T-cell (primary cell): ENCODE results near the gene CCDC136. TPM values are rescaled to one million over a fixed set of nuclear protein-coding genes. Genes with fewer than 3 reads are reported as not detected.

ENCODE experiments used
- ATAC-seq, 4 experiments: fragments of 200-7000 bp in 3 of 4; fragments of 150-1000 bp in 1 of 4; cut with Tn5 transposase; replicated peaks in 1 of 4; 1 replicate in 3 of 4; 2 replicates in 1 of 4; pipeline ENCODE4 v1.10.0; 2021; ENCODE audit warnings: moderate library complexity in 3 of 4, mild to moderate bottlenecking in 2 of 4, moderate number of reproducible peaks in 1 of 4
- CTCF ChIA-PET, 2 donors: fragments of 300-600 bp; sonication (Branson Sonifier 250); formaldehyde crosslinking; loops; one replicate each; lab custom pipeline; 2022; ENCODE audit warnings: antibody characterized with exemption in 2 of 2; lab: Charles Lee
- POLR2A ChIA-PET, 2 donors: fragments of 300-600 bp; sonication (Branson Sonifier 250); formaldehyde crosslinking; loops; one replicate each; lab custom pipeline; 2022; ENCODE audit warnings: antibody characterized with exemption in 2 of 2; lab: Charles Lee
- DNase-seq, 35 experiments: peaks; one replicate each; pipeline versions ENCODE4 v3.0.0 to v3.0.0-alpha.2; 2013 to 2023
- H3K27ac ChIP-seq: one replicate; pipeline ENCODE4 v1.5.1; 2013; ENCODE audit warnings: low read length
- H3K27me3 ChIP-seq, 2 experiments: replicated peaks in 1 of 2; 1 replicate in 1 of 2; 2 replicates in 1 of 2; pipeline versions ENCODE4 v1.6.1 to v1.7.0; 2013; ENCODE audit warnings: low read length in 1 of 2, mixed read lengths in 1 of 2; ENCODE audit not compliant: control insufficient read depth in 2 of 2, insufficient read depth in 2 of 2; ENCODE audit errors: extremely low read depth in 1 of 2
- H3K36me3 ChIP-seq, 2 donors: 1 replicate in 1 of 2; 2 replicates in 1 of 2; pipeline versions ENCODE4 v1.6.1 to v1.7.0; 2013; ENCODE audit warnings: low read length in 1 of 2; ENCODE audit not compliant: control insufficient read depth in 2 of 2, insufficient read depth in 1 of 2; ENCODE audit errors: extremely low read depth in 1 of 2
- H3K4me1 ChIP-seq, 2 experiments: 1 replicate in 1 of 2; 2 replicates in 1 of 2; pipeline versions ENCODE4 v1.6.1 to v1.7.0; 2013; ENCODE audit warnings: low read length in 2 of 2, mixed read lengths in 1 of 2; ENCODE audit not compliant: insufficient read depth in 2 of 2, control insufficient read depth in 1 of 2; ENCODE audit errors: extremely low read depth in 1 of 2
- H3K4me3 ChIP-seq, 2 donors: 1 replicate in 1 of 2; 2 replicates in 1 of 2; pipeline versions ENCODE4 v1.5.1 to v1.7.0; 2013; ENCODE audit warnings: mild to moderate bottlenecking in 2 of 2, low read length in 1 of 2, moderate library complexity in 1 of 2; ENCODE audit not compliant: control insufficient read depth in 1 of 2; ENCODE audit errors: extremely low read depth in 1 of 2
- H3K9me3 ChIP-seq: 2 replicates; pipeline ENCODE4 v1.7.0; 2013
- H3K27ac Mint-ChIP-seq, 2 donors: one replicate each; pipeline ENCODE4 v1.8.0; 2020 to 2021; ENCODE audit warnings: mild to moderate bottlenecking in 2 of 2, mixed read lengths in 2 of 2
- H3K27me3 Mint-ChIP-seq, 2 donors: one replicate each; pipeline ENCODE4 v1.8.0; 2021 to 2022; ENCODE audit warnings: mixed read lengths in 2 of 2
- H3K36me3 Mint-ChIP-seq: one replicate; pipeline ENCODE4 v1.8.0; 2021; ENCODE audit warnings: mixed read lengths
- H3K4me1 Mint-ChIP-seq, 3 donors: one replicate each; pipeline ENCODE4 v1.8.0; 2020 to 2022; ENCODE audit warnings: mixed read lengths in 3 of 3, mild to moderate bottlenecking in 1 of 3
- H3K4me3 Mint-ChIP-seq, 3 donors: one replicate each; pipeline ENCODE4 v1.8.0; 2020 to 2022; ENCODE audit warnings: mild to moderate bottlenecking in 3 of 3, mixed read lengths in 3 of 3, moderate library complexity in 3 of 3
- H3K9me3 Mint-ChIP-seq, 3 donors: one replicate each; pipeline ENCODE4 v1.8.0; 2020 to 2022; ENCODE audit warnings: mixed read lengths in 3 of 3
- WGBS: methylation state at CpG from one replicate; pipeline ENCODE4 v1.1.5; 2013; ENCODE audit warnings: missing lambda C conversion rate; ENCODE audit not compliant: insufficient coverage; 5-methylcytosine and 5-hydroxymethylcytosine counted together
- total RNA-seq, 35 experiments: library from RNA in 6 of 35; stranded (reverse) in 6 of 35; fragments of 120-200 nt in 1 of 35; gene quantifications; one replicate each; pipeline versions ENCODE4 v1.2.1 to v1.2.4 and lab custom pipeline; 2013 to 2026

The CCDC136 gene
- total RNA-seq, 5 donors from 2014 or later (not counting 1 experiment from before 2014, with no cell fraction given): 7.6 to 15.7 (median 14.6) TPM

DNA sequence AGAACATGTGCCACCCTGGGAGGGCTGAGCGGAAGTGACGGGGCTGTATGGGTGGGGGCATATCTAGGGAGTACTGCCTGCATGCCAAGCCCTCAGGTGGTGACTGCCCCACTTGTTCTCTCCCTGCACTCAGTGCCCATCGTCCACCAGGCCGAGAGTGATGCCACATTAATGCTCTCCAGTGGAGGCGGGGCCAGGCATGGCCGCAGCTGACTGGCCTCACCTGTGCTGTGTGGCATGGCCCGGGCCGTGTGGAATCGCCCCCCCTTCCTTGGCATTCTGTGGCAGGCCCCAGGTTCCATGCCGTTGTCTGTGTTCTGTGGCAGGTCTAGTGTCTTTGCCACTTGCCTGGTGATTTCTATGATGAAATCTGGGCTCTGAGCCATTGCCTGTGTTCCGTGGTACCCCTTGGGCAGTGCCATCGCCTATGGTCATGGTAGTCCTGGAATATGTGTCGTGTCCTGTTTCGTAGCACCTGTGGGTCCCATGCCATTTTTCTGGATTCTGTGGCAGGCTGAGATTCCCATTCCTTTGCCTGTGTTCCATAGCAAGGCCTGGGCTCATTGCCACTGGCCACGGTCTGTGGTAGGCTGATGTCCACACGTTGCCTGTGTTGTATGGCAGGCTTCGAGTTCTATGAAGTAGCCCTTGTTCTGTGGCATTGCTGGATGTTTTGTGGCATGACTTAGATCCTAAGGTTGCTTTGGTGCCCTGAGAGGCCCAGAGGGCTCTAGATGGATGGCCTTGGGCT is 47.4 kb downstream of the CCDC136 start:
- CTCF ChIA-PET: no interaction called here
- Histone ChIP-seq H3K27ac (no peak overlapping the region), H3K27me3 (peaks cover 0 to 12% of the 10 kb centered on the region in 2 experiments), H3K9me3 (no peaks in the 10 kb centered on the region), H3K4me1 (peaks cover 0 to 6% of the 10 kb centered on the region in 2 experiments), H3K36me3 (no peaks in the 10 kb centered on the region), H3K4me3 (no peak overlapping the region)
- no peak overlapping the region for H3K27ac Mint-ChIP-seq
- no peaks in the 10 kb centered on the region for H3K27me3 Mint-ChIP-seq
- POLR2A ChIA-PET: no interaction called here
- H3K4me3 Mint-ChIP-seq: no peak overlapping the region
- DNase-seq (no peak), ATAC-seq (no peak)
- peaks cover 0 to 1% (median 0%) of the 10 kb centered on the region in 3 donors for H3K4me1 Mint-ChIP-seq
- 87% methylated on average over 15 of the region's 17 CpGs for WGBS
- no peaks in the 10 kb centered on the region for H3K9me3 Mint-ChIP-seq
- H3K36me3 Mint-ChIP-seq: no peaks in the 10 kb centered on the region

DNA sequence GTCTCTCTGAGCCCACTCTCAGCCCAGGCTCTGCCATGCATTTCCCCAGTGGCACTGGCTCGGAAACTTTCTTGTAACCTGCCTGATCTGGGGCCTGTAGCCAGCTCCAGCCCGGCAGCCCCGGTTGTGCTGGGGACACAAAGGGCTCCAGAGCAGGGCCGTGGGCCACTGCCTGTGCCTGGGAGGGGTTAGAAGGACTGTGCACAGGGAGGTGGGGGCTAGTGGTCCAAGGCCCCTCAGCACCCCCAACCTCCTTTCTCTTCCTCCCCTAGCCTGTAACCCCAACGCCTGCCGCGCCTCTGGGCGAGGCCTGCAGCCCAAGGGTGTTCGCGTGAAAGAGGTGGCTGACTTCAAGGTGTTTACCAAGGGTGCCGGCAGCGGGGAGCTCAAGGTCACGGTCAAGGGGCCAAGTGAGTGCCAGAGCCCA is 48.0 kb downstream of the CCDC136 start:
- no peak overlapping the region for H3K27ac Mint-ChIP-seq
- CTCF ChIA-PET: no interaction called here
- H3K4me1 Mint-ChIP-seq: peaks cover 0 to 1% (median 0%) of the 10 kb centered on the region in 3 donors
- Histone ChIP-seq H3K36me3 (no peaks in the 10 kb centered on the region), H3K4me3 (no peak overlapping the region), H3K27ac (no peak overlapping the region), H3K4me1 (peaks cover 0 to 6% of the 10 kb centered on the region in 2 experiments), H3K9me3 (no peaks in the 10 kb centered on the region), H3K27me3 (peaks cover 0 to 12% of the 10 kb centered on the region in 2 experiments)
- H3K4me3 Mint-ChIP-seq: no peak overlapping the region
- no peak for ATAC-seq
- H3K36me3 Mint-ChIP-seq: no peaks in the 10 kb centered on the region
- POLR2A ChIA-PET: no interaction called here
- H3K9me3 Mint-ChIP-seq: no peaks in the 10 kb centered on the region
- H3K27me3 Mint-ChIP-seq: no peaks in the 10 kb centered on the region
- no peak for DNase-seq
- WGBS: 82% methylated on average over 10 of the region's 13 CpGs

DNA sequence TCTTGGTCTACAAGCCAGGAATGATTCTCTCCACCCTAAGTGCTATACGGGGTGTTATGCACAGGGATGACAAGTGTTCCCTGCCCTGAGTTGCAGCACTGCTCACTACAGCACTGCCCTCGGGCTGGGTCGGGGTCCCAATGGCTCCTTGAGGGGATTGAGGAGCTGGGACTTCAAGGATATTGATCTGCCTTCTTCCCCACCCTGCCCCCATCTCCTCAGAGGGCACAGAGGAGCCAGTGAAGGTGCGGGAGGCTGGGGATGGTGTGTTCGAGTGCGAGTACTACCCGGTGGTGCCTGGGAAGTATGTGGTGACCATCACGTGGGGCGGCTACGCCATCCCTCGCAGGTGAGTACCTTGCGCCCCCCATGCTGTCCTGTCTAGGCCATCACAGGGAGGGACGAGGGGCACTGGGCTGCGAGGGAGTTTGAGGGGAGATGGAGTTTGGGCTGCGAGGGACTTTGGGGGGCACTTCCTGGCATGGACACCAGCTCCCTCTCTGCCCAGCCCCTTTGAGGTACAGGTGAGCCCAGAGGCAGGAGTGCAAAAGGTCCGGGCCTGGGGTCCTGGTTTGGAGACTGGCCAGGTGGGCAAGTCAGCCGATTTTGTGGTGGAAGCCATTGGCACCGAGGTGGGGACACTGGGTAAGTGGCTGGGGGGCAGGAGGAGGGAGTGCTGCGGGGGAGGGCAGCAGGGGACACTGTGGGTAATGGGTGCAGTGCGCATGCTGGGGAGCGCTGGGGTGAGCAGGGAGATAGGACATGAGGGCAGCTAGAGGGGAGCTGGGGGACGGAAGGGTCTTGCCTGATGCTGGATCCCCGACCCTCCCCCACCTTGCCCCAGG is 48.8 kb downstream of the CCDC136 start:
- Histone ChIP-seq H3K4me3 (no peak overlapping the region), H3K4me1 (peaks cover 0 to 6% of the 10 kb centered on the region in 2 experiments), H3K27me3 (peaks cover 0 to 12% of the 10 kb centered on the region in 2 experiments), H3K9me3 (no peaks in the 10 kb centered on the region), H3K36me3 (no peaks in the 10 kb centered on the region), H3K27ac (no peak overlapping the region)
- H3K4me3 Mint-ChIP-seq: no peak overlapping the region
- WGBS: 82% methylated on average over 16 of the region's 23 CpGs
- H3K27ac Mint-ChIP-seq: no peak overlapping the region
- no peaks in the 10 kb centered on the region for H3K9me3 Mint-ChIP-seq
- ChIA-PET POLR2A (no interaction called here), CTCF (interaction anchor here in 1 of 2 donors (0.6 to 1.0 kb wide), 3 partner anchors 9 to 870 kb away, joined by 3 to 7 read pairs (median 5); no protein-coding TSS in a partner anchor)
- ATAC-seq (no peak), DNase-seq (no peak)
- H3K4me1 Mint-ChIP-seq: peaks cover 0 to 1% (median 0%) of the 10 kb centered on the region in 3 donors
- no peaks in the 10 kb centered on the region for H3K36me3 Mint-ChIP-seq
- H3K27me3 Mint-ChIP-seq: no peaks in the 10 kb centered on the region

DNA sequence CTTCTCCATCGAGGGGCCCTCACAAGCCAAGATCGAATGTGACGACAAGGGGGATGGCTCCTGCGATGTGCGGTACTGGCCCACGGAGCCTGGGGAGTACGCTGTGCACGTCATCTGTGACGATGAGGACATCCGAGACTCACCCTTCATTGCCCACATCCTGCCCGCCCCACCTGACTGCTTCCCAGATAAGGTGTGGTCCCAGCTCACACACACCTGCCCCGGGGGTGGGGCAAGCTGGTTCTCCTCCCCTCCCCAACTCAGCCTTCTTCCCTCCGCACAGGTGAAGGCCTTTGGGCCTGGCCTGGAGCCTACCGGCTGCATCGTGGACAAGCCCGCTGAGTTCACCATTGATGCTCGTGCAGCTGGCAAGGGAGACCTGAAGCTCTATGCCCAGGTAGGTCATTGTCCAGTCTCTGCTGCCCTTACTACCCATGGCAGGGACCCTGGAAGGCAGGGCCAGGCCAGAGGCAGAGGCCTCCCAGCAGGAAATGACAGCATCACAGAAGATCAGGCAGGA is 49.5 kb downstream of the CCDC136 start:
- ATAC-seq (no peak), DNase-seq (peak in 5 of 35 experiments; percentile 6 to 21 (median 12))
- no peaks in the 10 kb centered on the region for H3K36me3 Mint-ChIP-seq
- WGBS: 73% methylated on average over 17 of the region's 17 CpGs
- peaks cover 0 to 1% (median 0%) of the 10 kb centered on the region in 3 donors for H3K4me1 Mint-ChIP-seq
- H3K27me3 ChIP-seq: peaks cover 0 to 12% of the 10 kb centered on the region in 2 experiments
- H3K27me3 Mint-ChIP-seq: no peaks in the 10 kb centered on the region
- H3K36me3 ChIP-seq: no peaks in the 10 kb centered on the region
- H3K27ac Mint-ChIP-seq: no peak overlapping the region
- H3K27ac ChIP-seq: no peak overlapping the region
- no peaks in the 10 kb centered on the region for H3K9me3 Mint-ChIP-seq
- no peaks in the 10 kb centered on the region for H3K9me3 ChIP-seq
- ChIA-PET POLR2A (no interaction called here), CTCF (interaction anchor here in 1 of 2 donors (0.6 to 1.0 kb wide), 3 partner anchors 9 to 869 kb away, joined by 3 to 7 read pairs (median 5); no protein-coding TSS in a partner anchor)
- H3K4me3 Mint-ChIP-seq: no peak overlapping the region
- H3K4me1 ChIP-seq: peaks cover 0 to 6% of the 10 kb centered on the region in 2 experiments
- H3K4me3 ChIP-seq: no peak overlapping the region

DNA sequence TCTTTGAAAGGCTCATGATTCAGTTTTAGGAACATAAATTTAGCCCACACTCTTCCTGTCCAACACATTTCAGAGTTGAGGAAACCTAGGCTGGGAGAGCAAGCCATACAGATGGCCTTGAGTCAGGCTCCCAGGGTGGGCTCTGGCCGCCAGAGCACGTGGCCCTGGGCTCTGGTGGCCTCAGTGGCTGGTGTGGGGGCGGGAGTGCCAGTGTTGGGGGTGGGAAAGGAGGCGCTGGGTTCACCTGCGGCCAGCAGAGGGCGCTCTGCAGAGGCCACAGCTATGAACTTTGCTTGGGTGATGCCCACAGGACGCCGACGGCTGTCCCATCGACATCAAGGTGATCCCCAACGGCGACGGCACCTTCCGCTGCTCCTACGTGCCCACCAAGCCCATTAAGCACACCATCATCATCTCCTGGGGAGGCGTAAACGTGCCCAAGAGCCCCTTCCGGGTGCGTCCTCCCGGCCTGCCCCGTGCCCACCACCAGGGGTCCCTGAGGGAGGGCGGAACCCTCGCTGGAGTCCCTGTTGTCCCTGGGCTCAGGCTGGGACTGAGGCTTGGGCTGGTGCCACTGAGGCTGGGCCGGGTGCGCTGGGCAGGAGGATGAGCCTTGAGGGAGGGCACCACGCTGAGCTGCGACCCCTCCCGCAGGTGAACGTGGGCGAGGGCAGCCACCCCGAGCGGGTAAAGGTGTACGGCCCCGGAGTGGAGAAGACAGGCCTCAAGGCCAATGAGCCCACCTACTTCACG is 50.3 kb downstream of the CCDC136 start:
- no peaks in the 10 kb centered on the region for H3K36me3 Mint-ChIP-seq
- no peak overlapping the region for H3K4me3 Mint-ChIP-seq
- ATAC-seq (peak; percentile 48 to 81 (median 65)), DNase-seq (peak in 28 of 35 experiments; percentile 17 to 75 (median 40))
- WGBS: 57% methylated on average over 33 of the region's 35 CpGs
- Histone ChIP-seq H3K27me3 (peaks cover 0 to 9% of the 10 kb centered on the region in 2 experiments), H3K9me3 (no peaks in the 10 kb centered on the region), H3K27ac (no peak overlapping the region), H3K4me1 (peaks cover 0 to 6% of the 10 kb centered on the region in 2 experiments), H3K36me3 (no peaks in the 10 kb centered on the region), H3K4me3 (no peak overlapping the region)
- H3K27ac Mint-ChIP-seq: no peak overlapping the region
- POLR2A ChIA-PET: no interaction called here
- no peaks in the 10 kb centered on the region for H3K27me3 Mint-ChIP-seq
- CTCF ChIA-PET: interaction anchor here (0.6 to 1.0 kb wide), 4 partner anchors 19 to 70 kb away, joined by 3 to 5 read pairs (median 4); partner anchors contain the start of gene ATP6V1F (in 1 of the 2)
- H3K9me3 Mint-ChIP-seq: no peaks in the 10 kb centered on the region
- H3K4me1 Mint-ChIP-seq: peaks cover 0 to 1% (median 0%) of the 10 kb centered on the region in 3 donors
